B cell (primary cell): Measurements from ENCODE around the gene SPRY1. TPM values are rescaled to one million over a fixed set of nuclear protein-coding genes. Genes with fewer than 3 reads are reported as not detected.

ENCODE experiments used
- ATAC-seq: fragments of 200-7000 bp; cut with Tn5 transposase; one replicate; pipeline ENCODE4 v1.10.0; 2021; ENCODE audit warnings: low read depth, mild to moderate bottlenecking, moderate number of reproducible peaks, moderate library complexity
- CTCF ChIA-PET: fragments of 350-600 bp; sonication (Branson Sonifier 250); formaldehyde crosslinking; loops from one replicate; lab custom pipeline; 2021; ENCODE audit warnings: antibody characterized with exemption, inconsistent platforms; lab: Charles Lee
- POLR2A ChIA-PET: fragments of 350-600 bp; sonication (Branson Sonifier 250); formaldehyde crosslinking; loops from one replicate; lab custom pipeline; 2021; ENCODE audit warnings: antibody characterized with exemption; lab: Charles Lee
- DNase-seq: peaks from one replicate; pipeline ENCODE4 v3.0.0; 2013
- H2AFZ ChIP-seq: 2 replicates; pipeline ENCODE4 v1.6.1; 2012; ENCODE audit warnings: mild to moderate bottlenecking, low read depth, low read length; ENCODE audit not compliant: insufficient read depth, poor library complexity, severe bottlenecking
- H3K27ac ChIP-seq, 2 donors: 1 replicate in 1 of 2; 2 replicates in 1 of 2; pipeline ENCODE4 v1.5.1; 2012 to 2013; ENCODE audit warnings: low read length in 2 of 2, mild to moderate bottlenecking in 2 of 2, moderate library complexity in 1 of 2
- H3K27me3 ChIP-seq, 4 experiments: fragments of 200-600 bp in 1 of 4; sonication (generic) in 1 of 4; replicated peaks in 1 of 4; 1 replicate in 2 of 4; 2 replicates in 2 of 4; pipeline versions ENCODE4 v1.6.1 to v1.7.0; 2013 to 2016; ENCODE audit warnings: low read length in 3 of 4, mild to moderate bottlenecking in 2 of 4, mixed read lengths in 1 of 4, moderate library complexity in 1 of 4; ENCODE audit not compliant: insufficient read depth in 4 of 4, control insufficient read depth in 3 of 4; ENCODE audit errors: control extremely low read depth in 1 of 4
- H3K36me3 ChIP-seq, 2 experiments: replicated peaks in 1 of 2; 1 replicate in 1 of 2; 2 replicates in 1 of 2; pipeline versions ENCODE4 v1.6.1 to v1.7.1; 2013; ENCODE audit warnings: low read length in 1 of 2; ENCODE audit not compliant: insufficient read depth in 2 of 2, control insufficient read depth in 1 of 2; ENCODE audit errors: control extremely low read depth in 1 of 2, extremely low read depth in 1 of 2
- H3K4me1 ChIP-seq, 2 donors: fragments of 200-600 bp in 1 of 2; sonication (generic) in 1 of 2; 1 replicate in 1 of 2; 2 replicates in 1 of 2; pipeline versions ENCODE4 v1.5.1 to v1.6.1; 2013 to 2017; ENCODE audit warnings: low read length in 2 of 2; ENCODE audit not compliant: control insufficient read depth in 2 of 2, insufficient read depth in 2 of 2
- H3K4me2 ChIP-seq: replicated peaks from 2 replicates; pipeline ENCODE3; 2012; ENCODE audit warnings: mild to moderate bottlenecking, low read depth, low read length; ENCODE audit not compliant: poor library complexity, severe bottlenecking
- H3K4me3 ChIP-seq, 5 experiments: fragments of 200-600 bp in 1 of 5; sonication (generic) in 1 of 5; 1 replicate in 3 of 5; 2 replicates in 2 of 5; pipeline versions ENCODE4 v1.5.1 to v1.7.0; 2011 to 2016; ENCODE audit warnings: low read length in 4 of 5, mild to moderate bottlenecking in 4 of 5, low read depth in 2 of 5, control low read depth in 1 of 5, moderate library complexity in 1 of 5; ENCODE audit not compliant: insufficient read depth in 1 of 5; ENCODE audit errors: control extremely low read depth in 1 of 5, extremely low read depth in 1 of 5
- H3K79me2 ChIP-seq: fragments of 200-600 bp; sonication (generic); one replicate; pipeline ENCODE4 v1.6.0; 2016; ENCODE audit warnings: low read length; ENCODE audit not compliant: control insufficient read depth, insufficient read depth
- H3K9ac ChIP-seq: fragments of 200-600 bp; sonication (generic); 2 replicates; pipeline ENCODE4 v1.6.1; 2017; ENCODE audit warnings: mild to moderate bottlenecking, low read length, moderate library complexity
- H3K9me3 ChIP-seq, 3 donors: one replicate each; pipeline versions ENCODE4 v1.6.1 to v1.7.1; 2013; ENCODE audit warnings: low read length in 2 of 3; ENCODE audit not compliant: control insufficient read depth in 2 of 3, insufficient read depth in 1 of 3; ENCODE audit errors: control extremely low read depth in 1 of 3
- H4K20me1 ChIP-seq: 2 replicates; pipeline ENCODE4 v1.6.0; 2012; ENCODE audit warnings: mild to moderate bottlenecking, low read length; ENCODE audit not compliant: insufficient read depth, control insufficient read depth, poor library complexity, severe bottlenecking
- H3K27ac Mint-ChIP-seq: one replicate; pipeline ENCODE4 v1.8.0; 2021; ENCODE audit warnings: mixed read lengths
- H3K27me3 Mint-ChIP-seq: one replicate; pipeline ENCODE4 v1.8.0; 2021; ENCODE audit warnings: mixed read lengths
- H3K4me1 Mint-ChIP-seq: one replicate; pipeline ENCODE4 v1.8.0; 2021; ENCODE audit warnings: mixed read lengths
- H3K4me3 Mint-ChIP-seq: one replicate; pipeline ENCODE4 v1.8.0; 2021; ENCODE audit warnings: mixed read lengths
- H3K9me3 Mint-ChIP-seq: one replicate; pipeline ENCODE4 v1.8.0; 2022; ENCODE audit warnings: mixed read lengths; ENCODE audit not compliant: insufficient read depth
- EZH2 ChIP-seq: IDR thresholded peaks from 2 replicates; pipeline ENCODE4 v1.6.1; 2012; ENCODE audit warnings: borderline replicate concordance, low read depth, mild to moderate bottlenecking, moderate library complexity, low read length; ENCODE audit not compliant: insufficient read depth, poor library complexity, severe bottlenecking
- WGBS: methylation state at CpG from one replicate; pipeline ENCODE4 v1.1.5; 2013; ENCODE audit warnings: missing lambda C conversion rate; ENCODE audit not compliant: insufficient coverage; 5-methylcytosine and 5-hydroxymethylcytosine counted together
- intact Hi-C: fragments of 100-400 bp; cut with micrococcal nuclease; formaldehyde crosslinking; loops from one replicate; pipeline ENCODE4 v1.10.0; 2022
- polyA plus RNA-seq: library from polyadenylated mRNA; depleted of rRNA; stranded (reverse); fragments of >200 nt; gene quantifications from 2 replicates; pipeline ENCODE4 v1.2.3, GENCODE V29; 2012
- total RNA-seq, 2 donors: library from RNA; stranded (reverse); fragments of 120-200 nt in 1 of 2; gene quantifications; 1 replicate in 1 of 2; 2 replicates in 1 of 2; pipeline versions ENCODE4 v1.2.3 to v1.2.4, GENCODE V29; 2013 to 2022
- TF ChIP-seq, protein P1 (sequence below): fragments of 200-600 bp; IDR thresholded peaks from one replicate; pipeline ENCODE4 v1.8.0; 2022; ENCODE audit warnings: antibody characterized with exemption, mild to moderate bottlenecking

SPRY1 gene
- total and polyA plus RNA-seq, 2 donors (not counting 1 experiment from before 2014, with no cell fraction given) = 4.7 to 6.9 TPM

DNA sequence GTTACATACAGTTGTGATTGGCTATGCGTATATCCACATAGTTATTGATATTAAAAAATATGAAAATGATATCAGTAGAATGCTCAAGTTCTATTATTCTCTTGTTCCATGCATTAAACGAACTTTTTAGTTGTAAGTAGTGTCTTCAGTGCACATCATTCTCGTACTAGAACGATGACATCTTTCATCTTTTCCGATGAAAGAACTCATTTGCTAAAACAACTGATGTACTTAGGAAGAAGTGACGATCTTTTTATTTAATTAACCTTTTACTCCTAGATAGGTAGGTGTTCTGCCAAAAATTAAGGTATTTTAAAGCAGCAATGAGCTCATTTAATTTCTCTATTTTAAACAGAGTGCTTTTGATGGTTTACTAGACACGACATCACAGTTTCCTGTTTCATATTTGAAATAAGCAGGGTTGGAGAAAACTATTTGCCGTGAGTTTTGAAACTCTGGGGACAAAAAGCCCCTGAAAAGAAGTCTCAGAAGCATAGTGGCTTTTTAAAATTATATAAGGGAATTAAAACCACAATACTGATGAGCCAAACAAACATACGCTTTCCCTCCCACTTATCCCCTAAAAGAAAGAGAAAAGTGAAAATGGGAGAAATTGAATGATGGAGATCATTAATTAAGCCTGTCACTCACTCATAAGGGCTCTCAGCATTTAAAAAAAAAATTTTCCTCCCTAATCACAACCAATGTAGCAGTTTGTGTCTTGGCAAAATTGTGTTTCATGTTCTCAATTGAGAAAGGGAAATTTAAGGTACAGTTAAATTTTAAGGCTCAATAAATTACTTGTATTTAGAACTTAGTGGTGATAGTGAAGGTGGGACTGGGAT, 25.6 kb downstream of the SPRY1 start:
- peaks cover 4% of the 10 kb centered on the region for H3K9me3 Mint-ChIP-seq
- CTCF ChIA-PET = no interaction called here
- no CpG with 5 or more reads among the region's 9 CpGs for WGBS
- peak overlapping the region; percentile 53 for H3K4me2 ChIP-seq
- intact Hi-C loops = no loop called here
- no peaks in the 10 kb centered on the region for H4K20me1 ChIP-seq
- POLR2A ChIA-PET = no interaction called here
- peaks cover 0 to 5% (median 0%) of the 10 kb centered on the region in 3 donors for H3K9me3 ChIP-seq
- peaks cover 17 to 32% of the 10 kb centered on the region in 2 donors for H3K4me1 ChIP-seq
- peaks cover 3% of the 10 kb centered on the region for H3K27me3 Mint-ChIP-seq
- H3K27ac Mint-ChIP-seq = no peak overlapping the region
- peak overlapping the region in 1 of 2 donors; percentile 47 for H3K27ac ChIP-seq
- H2AFZ ChIP-seq = peak overlapping the region; percentile 57
- peak overlapping the region; percentile 46 for H3K9ac ChIP-seq
- peaks cover 29% of the 10 kb centered on the region for H3K4me1 Mint-ChIP-seq
- H3K36me3 ChIP-seq = no peaks in the 10 kb centered on the region
- H3K4me3 Mint-ChIP-seq = peak overlapping the region; percentile 12
- TF ChIP-seq, protein P1, sequence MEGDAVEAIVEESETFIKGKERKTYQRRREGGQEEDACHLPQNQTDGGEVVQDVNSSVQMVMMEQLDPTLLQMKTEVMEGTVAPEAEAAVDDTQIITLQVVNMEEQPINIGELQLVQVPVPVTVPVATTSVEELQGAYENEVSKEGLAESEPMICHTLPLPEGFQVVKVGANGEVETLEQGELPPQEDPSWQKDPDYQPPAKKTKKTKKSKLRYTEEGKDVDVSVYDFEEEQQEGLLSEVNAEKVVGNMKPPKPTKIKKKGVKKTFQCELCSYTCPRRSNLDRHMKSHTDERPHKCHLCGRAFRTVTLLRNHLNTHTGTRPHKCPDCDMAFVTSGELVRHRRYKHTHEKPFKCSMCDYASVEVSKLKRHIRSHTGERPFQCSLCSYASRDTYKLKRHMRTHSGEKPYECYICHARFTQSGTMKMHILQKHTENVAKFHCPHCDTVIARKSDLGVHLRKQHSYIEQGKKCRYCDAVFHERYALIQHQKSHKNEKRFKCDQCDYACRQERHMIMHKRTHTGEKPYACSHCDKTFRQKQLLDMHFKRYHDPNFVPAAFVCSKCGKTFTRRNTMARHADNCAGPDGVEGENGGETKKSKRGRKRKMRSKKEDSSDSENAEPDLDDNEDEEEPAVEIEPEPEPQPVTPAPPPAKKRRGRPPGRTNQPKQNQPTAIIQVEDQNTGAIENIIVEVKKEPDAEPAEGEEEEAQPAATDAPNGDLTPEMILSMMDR = no peak
- no peak for TF ChIP-seq EZH2
- DNase-seq (no peak), ATAC-seq (no peak)
- no peaks in the 10 kb centered on the region for H3K27me3 ChIP-seq
- no peaks in the 10 kb centered on the region for H3K79me2 ChIP-seq
- peak overlapping the region in 3 of 5 experiments; percentile 20 to 46 (median 25) for H3K4me3 ChIP-seq

- no peak overlapping the region for H3K27ac Mint-ChIP-seq
- no peaks in the 10 kb centered on the region for H3K36me3 ChIP-seq
- no peak overlapping the region for H3K4me3 ChIP-seq
- peaks cover 0 to 8% (median 5%) of the 10 kb centered on the region in 3 donors for H3K9me3 ChIP-seq
- H3K9me3 Mint-ChIP-seq = peaks cover 6% of the 10 kb centered on the region
- H3K79me2 ChIP-seq = no peaks in the 10 kb centered on the region
- H4K20me1 ChIP-seq = no peaks in the 10 kb centered on the region
- H3K27me3 ChIP-seq = no peaks in the 10 kb centered on the region
- peaks cover 20% of the 10 kb centered on the region for H3K4me1 Mint-ChIP-seq
- TF ChIP-seq, protein P1 = no peak
- TF ChIP-seq EZH2 = no peak
- POLR2A ChIA-PET = no interaction called here
- no peak overlapping the region for H3K4me3 Mint-ChIP-seq
- 100% methylated on average over 1 of the region's 5 CpGs for WGBS
- no peak overlapping the region for H3K9ac ChIP-seq
- H3K27ac ChIP-seq = no peak overlapping the region
- CTCF ChIA-PET = no interaction called here
- peaks cover 3% of the 10 kb centered on the region for H3K27me3 Mint-ChIP-seq
- H3K4me2 ChIP-seq = no peak overlapping the region
- DNase-seq (no peak), ATAC-seq (no peak)
- H2AFZ ChIP-seq = no peak overlapping the region
- H3K4me1 ChIP-seq = peaks cover 9 to 22% of the 10 kb centered on the region in 2 donors
- intact Hi-C loops = no loop called here
Observed at GRCh38 chr4:123423819-123424218, 27.2 kb downstream of the SPRY1 start.
